NCI-H2196 (cell line): Measurements from ENCODE around the gene DENND1A.

Experiments used
- DNase-seq: peaks from one replicate; lab custom pipeline; 2025; ENCODE audit not compliant: unreplicated experiment; lab: John Stamatoyannopoulos, UW

The DENND1A gene

DNA sequence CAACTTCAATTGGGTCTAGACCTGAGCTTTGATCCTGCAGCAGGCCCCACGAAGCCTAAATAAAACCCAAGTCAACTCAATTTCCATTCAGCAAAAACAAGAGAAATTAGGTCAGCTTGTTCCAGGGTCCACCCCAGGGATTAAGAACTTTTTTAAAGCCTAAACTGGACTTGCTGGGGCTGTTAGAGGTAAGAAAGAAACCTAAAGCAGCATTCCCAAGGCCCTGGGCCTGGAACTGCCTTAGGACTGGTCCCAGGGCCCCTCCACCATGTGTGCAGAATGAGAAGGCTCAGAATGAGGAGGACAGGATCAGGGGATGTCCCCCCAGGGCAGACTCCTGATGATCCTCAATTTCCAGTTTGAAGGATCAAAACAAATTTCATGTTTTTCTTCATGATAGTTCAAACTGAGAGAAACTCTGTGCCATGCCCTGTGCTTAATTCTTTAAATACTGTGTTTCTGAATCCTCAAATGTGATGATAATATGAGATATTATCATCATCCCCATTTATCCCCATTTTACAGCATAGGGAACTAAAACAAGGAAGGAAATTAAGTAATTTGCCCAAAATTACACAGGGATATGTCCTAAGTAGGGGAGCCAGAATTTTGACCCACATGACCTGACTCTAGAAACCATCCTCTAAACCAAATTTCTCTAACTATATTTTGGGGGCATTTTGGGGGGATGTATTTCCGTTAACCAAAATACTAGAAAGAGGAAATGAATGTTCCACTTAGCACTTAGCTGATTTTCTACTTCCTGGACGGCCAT lies 64.5 kb downstream of the DENND1A start:
- no peak for DNase-seq

DNA sequence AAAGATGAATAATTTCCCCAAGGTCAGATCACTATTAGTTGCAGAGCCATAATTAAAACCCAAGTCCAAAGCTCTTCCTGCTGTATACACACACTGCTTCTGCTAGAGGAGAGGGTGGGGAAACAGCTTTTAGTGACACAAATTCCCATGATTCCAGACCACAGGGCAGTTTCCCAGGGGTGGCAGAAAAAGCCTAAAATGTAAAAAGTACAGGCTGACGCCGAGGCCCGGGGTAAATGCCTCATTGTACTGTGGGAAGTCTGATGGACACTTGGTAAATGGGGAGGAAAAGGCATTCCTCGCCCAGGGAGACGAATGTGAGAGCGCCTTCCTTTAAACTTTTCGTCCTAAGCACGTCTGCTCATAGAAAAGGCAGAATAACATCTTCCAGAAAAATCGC lies 65.7 kb downstream of the DENND1A start:
- DNase-seq, result no peak

DNA sequence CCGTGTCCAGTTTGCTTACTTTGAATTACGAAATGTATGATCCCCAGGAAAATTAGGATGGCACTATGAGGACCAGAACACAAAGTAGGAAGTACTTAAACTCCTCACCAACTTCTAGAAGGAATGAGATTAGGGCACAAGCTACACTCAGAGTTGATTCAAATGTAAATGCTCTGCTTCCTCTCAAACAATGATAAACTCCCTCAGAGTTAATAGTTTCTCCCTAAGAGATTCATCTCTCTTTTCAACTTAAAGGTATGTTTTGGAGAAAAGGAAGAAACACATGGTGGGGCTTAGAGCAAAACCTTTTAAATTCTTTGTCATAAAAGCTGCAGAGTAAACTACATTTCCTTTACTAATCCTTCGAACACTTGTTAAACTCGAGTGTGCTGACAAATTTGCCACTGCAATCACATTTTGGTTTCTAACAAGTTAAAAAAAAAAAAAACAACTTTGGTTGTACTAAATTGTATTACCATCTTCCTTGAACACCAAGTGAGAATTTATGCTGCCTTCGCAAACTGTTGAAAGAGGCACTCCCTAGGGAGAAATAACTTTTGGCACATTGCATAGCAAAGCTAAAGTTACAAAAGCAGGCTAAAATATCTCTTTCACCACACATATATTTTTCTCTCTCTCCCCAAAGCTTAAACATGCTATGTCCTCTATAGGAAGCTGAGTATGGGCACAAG lies 66.6 kb downstream of the DENND1A start:
- no peak for DNase-seq

DNA sequence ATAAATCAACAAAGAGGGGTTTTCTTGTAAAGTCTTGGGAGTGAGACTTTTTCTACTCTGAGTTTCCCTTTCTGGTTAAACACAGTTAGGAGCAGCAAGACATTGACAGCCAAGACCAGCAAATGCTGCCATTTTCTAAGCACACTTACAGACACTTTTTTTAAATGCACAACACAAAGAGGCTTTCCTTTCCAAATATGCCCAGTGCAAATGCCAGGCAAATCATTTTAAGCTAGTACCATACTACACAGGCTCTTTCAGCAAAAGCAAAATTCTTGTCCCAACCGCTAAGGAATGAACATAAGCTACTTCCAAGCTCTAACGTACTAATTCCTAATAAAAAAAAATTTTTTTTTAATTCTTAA lies 68.2 kb downstream of the DENND1A start:
- no peak for DNase-seq

DNA sequence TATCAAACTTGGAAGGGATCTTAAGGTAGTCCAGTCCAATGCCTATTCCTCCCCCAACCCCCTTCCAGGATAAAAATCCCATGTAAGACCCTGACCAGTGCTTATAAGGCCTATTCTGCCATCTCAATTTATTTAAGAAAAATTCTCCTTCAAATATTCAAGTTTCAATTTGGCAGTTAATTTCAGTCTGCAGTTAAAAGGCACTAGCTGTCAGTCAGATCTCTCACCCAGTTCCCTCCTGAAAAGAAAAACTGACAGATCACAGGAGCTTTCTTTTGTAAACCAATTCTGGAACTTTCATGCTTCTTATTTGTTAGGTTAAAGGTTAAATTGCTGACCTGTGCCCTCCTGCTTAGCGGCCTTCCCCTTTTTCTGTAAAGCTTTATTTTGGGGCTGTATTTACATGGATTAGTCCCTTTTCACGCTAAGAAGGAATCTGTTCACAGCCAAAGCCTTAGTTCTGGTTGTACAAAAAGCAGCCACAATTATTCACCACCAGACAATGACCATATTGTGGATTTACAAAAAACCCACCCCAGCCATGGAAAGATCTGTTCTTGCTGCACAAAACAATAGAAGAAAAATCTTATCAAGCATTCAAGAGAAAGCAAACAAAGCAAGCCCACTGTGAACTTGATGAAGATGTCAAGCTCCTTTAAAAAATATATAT lies 68.7 kb downstream of the DENND1A start:
- DNase-seq, result no peak

DNA sequence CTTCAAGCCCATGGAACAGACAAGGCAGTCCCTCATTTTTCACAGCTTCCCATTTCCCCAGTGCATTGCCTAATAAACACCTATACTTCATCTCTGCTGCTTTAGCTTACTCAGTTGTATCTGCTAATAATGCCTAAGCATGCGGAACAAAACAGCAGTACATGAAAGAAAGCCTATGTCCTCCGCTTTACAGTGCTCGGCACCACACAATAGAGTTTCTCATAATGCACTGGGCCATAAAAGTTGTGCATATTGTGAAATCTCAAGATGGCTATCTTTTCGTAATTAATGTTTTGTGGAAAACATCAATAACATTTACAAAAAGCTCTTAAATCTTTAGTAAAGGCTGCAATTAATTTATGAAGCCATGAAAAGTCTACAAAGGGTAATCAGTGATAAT lies 69.3 kb downstream of the DENND1A start:
- DNase-seq, result no peak

DNA sequence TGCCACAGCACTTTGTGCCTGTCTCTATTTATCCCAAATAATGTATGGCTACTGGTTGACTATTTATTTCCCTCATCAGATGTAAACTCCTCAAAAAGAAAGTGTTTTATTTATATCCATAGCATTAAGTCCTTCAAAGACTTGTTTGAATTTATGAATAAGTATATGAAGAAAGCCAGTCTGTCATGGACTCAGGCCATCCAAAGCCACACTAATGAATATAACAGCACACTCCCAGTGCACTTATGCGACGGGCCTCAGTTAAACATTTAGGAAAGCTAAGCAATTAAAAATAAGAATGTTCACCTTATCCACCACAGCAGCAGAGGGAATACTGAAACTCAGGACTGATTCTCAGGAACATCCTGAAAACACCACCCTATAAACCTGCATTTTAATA lies 77.5 kb downstream of the DENND1A start:
- no peak for DNase-seq

DNA sequence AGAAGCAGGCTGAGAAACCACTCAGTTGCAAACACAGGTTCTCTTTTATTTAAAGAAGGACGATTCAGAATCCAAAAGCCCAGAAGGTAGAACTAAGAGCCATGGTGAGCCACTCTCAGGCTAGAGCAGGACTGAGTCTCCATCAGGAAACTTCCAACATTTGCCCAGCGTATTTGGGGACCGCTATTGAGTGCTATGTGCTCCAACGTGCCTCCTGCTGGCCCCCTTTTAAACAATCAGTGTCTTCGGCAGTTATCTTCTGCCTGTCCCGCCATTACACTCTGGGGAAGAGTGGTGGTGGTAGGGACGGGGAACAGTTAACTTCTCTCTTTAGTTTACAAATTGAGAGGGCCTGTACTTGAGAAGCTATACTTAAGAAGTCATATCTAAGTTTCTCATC lies 78.1 kb downstream of the DENND1A start:
- DNase-seq, result no peak

DNA sequence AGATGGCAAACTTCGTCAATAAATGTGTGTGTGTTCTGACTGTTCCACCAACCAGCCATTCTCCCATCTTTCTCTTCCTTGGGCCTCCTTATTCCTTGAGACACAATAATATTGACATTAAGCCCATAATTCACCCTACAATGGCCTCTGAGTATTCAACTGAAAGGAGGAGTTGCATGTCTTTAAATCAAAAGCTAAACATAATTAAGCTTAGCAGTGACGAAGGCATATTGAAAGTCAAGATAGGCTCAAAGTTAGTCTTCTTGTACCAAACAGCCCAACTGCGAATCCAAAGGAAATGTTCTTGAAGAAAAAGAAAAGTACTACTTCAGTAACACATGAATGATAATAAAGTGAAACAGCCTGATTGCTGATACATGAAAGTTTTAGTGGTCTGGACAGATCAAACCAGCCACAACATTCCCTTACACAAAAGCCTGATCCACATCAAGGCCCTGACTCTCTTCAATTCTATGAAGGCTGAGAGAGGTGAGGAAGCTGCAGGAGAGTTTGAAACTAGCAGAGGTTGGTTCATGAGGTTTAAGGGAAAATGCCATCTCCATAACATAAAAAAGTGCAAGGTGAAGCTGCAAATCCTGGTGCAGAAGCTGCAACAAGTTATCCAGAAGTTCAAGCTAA lies 81.4 kb downstream of the DENND1A start:
- no peak for DNase-seq

DNA sequence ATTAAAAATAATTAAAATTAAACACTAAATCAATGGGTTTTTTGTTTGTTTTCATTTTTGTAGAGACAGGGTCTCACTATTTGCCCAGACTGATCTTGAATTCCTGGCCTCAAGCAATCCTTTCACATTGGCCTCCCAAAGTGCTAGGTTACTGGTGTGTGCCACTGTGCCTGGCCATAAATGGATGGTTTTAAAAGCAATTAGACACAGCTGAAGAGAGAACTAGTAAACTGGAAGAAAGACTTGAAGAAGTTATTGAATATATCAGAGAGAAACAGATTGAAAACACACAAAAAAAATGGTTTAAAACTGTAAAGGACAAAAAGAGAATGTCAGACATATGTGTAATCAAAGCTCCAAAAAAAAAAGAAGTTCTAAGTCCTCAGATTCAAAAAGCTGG lies 83.0 kb downstream of the DENND1A start:
- no peak for DNase-seq

DNA sequence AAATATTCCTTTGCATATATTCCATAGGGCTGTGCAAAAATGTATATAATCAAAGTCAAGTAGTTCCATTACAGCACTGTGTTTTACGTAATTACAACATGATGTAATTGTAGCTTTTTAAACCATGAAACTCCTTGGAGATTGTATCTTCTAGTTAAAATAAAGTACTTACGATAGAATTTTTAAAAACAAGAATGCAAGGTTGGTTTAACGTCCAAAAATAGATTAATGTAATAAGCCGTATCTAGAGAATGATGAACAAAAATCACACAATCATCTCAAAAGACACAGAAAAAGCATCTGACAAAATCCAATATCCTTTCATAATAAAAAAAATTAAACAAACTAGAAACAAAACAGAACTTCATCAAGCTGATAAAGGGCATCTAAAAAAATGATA lies 86.2 kb downstream of the DENND1A start:
- no peak for DNase-seq

DNA sequence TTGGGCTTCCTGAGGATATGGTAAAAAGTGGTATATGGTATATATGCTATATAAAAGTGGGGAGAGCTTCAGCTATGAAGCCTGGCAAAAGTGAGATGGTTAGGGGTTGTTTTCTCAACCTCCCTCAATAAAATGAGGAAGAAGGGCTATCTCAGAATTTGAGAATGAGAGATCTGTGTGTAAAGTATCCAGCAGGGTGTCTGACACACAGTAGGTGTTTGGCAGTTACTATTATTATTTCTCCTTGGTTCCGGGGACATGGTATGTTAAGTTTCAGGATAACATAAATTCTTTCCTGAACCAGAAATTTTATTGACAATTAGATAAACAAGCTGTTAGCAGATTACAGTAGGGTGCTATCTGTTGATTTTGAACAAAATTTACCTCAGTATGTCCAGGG lies 94.1 kb downstream of the DENND1A start:
- DNase-seq, result no peak

DNA sequence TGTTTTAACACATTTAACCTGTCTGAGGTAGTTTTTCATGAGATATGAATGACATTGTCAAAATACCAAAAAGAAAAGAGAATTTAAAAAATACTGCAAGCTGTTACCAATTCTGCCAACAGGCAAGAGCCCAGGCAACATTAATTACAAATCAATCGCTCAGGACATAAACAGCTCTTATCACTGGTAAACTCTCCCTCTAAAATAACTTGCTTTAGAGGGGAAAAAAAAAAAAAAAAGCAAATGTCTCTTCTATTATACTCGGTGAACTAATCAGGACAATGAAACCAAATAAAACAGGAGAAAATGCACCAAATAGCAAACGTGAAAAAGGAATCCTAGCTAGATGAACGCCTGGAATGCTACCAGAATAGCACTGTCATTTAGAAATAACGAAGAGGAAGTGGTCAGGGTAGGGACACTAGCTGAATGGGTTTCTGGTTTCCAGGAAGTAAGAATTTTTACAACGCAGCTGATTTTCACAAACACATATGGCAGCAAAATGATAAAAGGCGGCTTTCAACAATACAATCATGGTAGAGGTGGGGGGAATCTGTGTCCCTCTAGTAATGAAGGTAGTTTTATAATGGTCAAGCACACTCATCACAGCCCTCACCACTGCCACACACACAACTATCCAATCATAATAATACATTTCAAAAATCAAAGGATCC lies 94.9 kb downstream of the DENND1A start:
- DNase-seq, result no peak

DNA sequence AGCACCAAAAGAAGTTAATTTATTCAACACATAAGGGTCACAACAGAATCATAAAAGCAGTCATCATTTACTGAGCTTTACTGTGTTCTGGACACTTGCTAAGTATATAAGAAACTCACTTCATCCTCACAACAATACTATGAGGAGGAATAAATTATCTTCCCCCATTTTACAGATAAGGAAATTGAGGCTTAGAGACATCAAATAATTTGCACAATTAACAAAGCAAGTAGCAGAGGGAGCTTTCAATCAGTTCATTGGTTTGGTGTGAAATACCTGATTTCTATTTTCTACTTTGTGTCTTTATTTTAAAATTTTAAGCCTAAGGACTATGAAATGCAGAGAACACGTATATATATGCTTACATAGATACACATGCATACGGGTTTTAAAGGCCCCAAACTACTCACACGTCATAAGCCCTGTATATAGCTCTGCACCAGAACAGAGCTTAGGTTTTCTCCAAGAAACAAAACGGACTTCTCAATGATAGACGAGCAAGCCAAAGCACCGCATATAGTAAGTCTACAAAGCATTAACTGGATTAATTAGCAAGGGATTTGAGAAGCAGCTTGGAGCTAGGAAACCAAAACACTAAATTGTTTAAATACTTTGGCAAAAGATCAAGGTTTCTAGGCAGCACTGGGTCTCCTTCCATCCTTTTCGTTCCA lies 95.6 kb downstream of the DENND1A start:
- no peak for DNase-seq

DNA sequence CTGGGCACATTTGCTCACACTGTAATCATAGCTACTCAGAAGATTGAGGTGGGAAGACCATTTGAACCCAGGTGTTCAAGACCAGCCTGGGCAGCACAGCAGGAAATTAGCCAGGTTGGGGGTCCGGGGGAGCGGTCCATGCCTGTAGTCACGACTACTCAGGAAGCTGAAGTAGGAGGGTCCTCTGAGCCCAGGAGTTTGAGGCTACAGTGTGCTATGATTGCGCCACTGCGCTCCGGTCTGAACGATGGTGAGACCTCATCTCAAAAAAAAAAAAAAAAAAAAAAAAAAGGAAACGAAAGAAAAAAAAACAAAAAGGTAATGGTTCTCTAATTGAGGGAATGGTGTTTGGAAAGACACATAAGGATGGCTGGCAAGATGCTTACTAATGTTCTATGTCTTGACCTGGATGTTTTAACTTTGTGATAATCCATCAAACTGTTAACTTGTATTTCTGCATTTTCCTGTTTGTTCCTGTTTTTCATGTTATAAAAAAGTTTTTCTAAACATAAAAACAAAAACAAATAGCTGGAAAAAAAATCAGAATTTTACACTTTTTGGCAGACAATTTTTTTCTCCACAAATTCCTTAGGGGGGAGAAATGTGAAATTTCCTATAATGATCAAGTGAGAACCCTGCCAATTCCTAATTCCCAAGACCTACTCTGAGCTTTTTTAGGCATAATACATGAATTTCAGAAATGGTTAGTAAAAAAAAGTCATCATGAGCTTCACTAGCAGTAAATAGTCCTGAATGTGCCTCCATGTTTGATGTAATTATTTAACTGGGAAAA lies 96.9 kb downstream of the DENND1A start:
- DNase-seq, result no peak

DNA sequence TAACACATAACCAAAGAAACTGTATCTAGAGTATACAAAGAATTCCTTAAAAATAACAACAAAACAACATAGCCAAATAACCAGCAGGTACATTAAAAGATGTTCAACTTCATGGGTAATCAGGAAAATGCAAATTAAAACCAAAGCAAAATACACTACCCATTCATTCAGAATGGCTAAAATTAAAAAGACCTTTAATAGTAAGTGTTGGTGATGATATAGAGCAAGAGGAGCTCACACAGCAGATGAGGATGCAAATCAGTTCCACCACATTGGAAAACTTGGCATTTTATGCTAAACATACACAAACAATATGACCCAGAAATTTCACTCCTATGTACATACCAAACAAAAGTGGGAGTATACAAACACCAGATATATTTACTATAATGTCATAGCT lies 97.8 kb downstream of the DENND1A start:
- DNase-seq, result no peak

DNA sequence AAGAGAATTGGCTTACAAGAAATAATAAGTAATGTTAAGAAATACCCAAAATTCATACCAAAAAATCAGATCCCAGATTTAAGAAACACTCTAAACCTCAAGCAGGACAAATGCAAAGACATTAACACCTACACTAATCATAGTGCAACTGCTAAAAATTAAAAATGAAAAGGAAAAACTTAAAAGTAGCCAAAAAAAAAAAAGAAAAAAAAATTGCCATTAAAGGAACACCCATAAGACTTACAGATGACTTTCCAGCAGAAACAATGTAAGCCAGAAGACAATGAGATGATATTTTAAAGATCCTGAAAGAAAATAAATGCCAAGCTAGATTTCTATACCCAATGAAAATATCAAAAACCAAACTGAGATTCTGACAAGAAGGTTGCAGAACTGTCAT lies 101.5 kb downstream of the DENND1A start:
- no peak for DNase-seq

DNA sequence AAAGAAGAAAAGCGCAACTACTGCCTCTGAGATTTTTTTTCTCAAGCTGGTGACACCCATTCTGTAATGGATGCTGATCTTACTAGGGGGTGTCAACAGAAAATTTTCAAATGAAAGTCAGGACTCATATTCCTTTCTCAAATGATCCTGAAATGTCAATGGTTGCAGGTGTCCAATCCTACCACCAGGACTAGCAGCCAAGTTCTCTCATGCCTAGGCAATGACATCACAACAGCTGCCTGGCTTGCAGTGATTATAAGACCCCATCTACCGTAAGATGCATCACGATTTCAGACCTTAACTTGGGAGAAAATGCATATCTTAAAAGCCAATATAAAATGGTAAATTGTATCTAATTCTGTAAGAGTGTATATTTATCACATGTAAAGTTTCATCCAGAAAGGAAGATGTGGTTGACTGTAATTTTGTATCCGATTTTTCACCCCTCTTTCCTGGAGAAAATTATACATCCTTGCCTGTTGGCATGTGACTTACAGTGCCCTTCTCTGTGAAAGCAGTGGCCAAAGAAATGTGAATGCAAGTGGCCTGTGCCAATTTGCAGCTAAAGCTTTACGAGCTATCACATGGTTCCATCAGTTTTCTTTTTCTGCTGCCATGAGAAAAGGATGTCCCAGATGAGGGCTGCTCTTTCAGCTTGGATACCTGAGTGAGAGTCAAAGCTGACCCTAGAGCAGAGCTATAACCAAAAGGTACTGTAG lies 104.4 kb downstream of the DENND1A start:
- DNase-seq, result no peak

DNA sequence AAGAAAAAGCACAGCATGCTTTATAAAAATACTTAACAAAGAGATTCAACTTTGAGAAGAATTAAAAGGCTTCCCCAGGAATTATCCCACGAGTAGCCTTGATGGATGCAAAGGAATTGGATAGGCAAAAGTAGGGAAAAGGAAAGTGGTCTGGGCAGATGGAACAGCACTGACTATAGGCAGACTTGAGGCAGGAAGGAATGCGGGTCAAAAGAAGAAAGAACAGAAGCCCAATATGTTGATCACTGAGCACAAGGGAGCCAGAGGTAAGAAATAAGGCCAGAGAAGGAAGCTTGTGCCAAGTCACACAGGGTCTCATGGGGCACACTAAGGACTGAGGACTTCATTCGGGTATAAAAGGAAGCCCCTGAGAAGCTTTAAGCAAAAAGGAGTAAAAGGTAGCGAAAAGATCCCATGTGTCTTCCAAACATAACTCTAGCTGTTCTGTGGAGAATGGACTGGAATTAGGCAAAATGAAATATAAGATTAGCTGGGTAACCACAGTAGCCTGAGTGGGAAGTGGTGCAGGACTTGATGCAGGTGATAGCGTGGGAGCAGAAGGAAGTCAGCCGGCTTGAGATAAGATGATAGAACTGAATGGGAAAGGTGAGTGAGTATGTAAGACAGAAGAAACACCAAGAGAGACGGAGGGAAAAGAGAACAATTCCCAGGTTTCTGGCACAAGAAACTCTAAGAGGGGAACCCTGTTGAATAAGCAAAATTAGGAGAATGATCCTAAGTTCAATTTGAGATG lies 106.6 kb downstream of the DENND1A start:
- DNase-seq, result no peak
